Measurements from ENCODE around the gene APRT.

GRCh38 chr16:88807142-88807625 is 4.5 kb downstream of the APRT start:
- no peak for TF ChIP-seq CTCF (IDR thresholded peaks at IDR 0.05 in 4 of 5, conservative IDR thresholded peaks at IDR 0.05 in 1 of 5)
- TF ChIP-seq POLR2A (IDR thresholded peaks at IDR 0.05), result no peak
